ENCODE data around the gene NEURL1B.

The NEURL1B gene

DNA sequence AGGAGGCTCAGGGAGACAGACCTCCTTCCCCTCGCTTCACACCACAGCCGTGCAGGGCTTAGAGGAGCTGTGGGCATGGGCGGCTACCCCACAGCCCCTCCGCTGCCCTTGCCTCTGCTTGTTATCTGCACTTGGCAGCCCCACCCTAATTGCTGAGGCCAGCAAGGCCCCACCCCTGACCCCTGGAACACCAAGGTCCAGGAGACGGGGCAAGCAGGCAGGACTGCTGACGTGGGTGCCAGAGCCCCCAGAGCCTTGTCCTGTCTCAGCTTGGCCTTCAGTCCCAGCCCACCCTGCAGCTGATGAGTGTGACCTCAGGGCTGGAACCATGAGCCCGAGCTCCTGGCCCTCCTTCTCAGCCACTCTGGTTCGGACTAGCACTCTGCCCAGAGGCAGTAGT, 29.1 kb upstream of the NEURL1B start:
- no peak for DNase-seq

DNA sequence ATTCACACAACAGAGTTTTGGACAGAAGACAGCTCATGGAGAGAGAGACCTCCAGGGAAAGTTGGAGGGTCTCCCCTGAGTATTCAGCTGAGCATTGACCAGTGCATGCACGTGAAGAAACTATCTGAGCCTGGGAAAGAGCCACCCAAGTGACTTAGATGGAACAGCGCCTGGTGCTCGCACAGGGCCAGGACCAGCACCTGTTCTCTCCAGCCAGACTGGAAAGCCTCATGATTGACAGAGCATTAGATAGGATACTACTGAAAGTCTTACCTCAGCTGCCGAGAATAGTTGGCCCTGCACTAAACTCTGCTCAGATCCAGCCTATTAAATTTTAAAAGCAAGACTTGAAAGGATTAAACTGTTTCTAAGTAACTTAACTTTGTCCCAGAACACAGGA, 28.3 kb upstream of the NEURL1B start:
- no peak for DNase-seq

DNA sequence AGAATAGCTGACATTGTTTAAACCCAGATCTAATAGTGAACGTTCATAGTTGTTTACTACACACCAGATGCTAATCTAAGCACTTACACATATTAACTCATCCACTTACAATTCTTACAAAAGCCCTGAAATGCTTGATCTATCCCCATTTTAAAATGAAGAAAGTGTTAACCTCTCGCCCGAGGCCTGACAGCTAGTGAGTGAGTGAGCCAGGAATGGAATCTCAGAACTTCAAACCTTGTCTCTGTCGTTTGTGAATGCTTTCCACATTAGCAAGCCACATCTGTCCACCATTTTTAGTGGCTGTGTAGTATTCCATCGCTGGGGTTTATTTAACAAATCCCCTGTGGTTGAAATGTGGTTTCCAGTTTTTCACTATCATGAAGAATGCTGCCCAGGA, 24.9 kb upstream of the NEURL1B start:
- DNase-seq: no peak

DNA sequence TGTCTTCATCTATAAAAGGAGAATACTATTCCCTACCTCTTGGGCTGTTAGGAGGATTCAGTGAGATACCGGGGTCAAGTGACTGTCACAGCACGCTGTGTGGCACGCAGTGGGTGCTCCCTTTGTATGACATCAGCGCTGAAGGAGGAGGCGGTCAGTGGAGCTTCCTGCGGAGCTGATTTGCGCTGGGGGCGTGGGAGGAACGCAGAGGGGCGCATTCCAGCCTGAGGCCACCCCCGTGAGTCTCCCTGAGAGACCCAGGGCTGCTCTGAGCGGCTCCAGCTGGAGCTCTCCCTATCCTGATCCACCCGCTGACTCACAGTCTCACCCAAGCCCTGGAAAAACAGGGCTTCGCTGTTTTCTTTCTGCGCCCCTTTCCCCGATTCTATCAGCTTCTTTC, 24.3 kb upstream of the NEURL1B start:
- no peak for DNase-seq

- DNase-seq: no peak
Measured at GRCh38 chr5:172617817-172618216, 23.2 kb upstream of the NEURL1B start.

DNA sequence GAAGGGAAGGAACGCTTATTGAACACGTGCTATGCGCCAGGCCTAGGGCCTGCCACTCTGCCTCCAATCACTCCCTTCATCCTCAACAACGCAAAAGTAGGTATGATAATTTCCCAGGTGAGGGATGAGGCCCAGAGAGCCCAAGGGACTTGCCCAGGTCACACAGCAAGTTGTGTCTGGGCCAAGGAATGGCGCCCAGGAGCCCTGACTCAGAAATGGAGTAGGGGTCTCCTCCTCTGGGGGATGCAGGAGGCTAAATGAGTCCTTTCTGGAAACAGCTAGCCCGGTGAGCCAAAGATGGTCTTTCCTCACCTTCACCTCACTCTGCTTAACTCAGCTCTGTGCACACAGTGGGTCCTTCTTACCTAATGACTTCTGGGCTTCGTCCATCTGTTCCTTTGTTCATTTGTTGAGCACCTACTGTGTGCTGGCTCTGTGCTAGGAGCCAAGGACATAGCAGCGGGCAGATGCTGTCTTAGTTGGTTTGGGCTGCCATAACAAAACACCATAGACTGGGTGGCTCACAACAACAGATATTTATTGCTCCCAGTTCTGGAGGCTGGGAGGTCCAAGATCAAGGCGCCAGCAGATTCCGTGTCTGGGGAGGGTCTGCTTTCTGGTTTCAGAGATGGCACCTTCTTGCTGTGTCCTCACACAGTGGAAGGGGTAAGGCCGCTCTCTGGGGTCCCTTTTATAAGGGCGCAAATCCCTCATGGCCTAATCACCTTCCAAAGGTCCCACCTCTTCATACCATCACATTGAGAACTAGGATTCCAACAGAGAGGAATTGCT, 22.3 kb upstream of the NEURL1B start:
- DNase-seq: no peak

DNA sequence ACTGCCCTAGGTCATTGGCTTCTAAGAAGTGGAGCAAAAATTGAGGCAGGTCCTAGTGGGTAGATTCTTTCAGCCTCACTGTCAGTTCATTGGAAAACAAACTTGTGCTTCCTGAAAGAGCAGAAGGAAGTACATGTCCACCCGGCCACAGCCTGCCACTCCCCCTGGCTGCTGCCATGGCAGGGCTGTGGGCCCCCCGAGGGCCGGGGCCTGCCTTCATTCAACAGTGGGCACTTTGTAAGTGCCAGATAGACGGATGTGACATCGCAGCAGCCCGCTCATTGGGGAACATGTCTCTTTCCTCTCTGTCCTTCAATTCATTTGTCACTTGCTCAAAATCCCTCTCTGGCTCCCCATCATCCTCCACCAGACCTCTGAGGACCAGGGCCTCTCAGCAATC, 20.6 kb upstream of the NEURL1B start:
- DNase-seq: no peak

- DNase-seq: no peak
Measured at GRCh38 chr5:172622091-172623046, 18.7 kb upstream of the NEURL1B start.

DNA sequence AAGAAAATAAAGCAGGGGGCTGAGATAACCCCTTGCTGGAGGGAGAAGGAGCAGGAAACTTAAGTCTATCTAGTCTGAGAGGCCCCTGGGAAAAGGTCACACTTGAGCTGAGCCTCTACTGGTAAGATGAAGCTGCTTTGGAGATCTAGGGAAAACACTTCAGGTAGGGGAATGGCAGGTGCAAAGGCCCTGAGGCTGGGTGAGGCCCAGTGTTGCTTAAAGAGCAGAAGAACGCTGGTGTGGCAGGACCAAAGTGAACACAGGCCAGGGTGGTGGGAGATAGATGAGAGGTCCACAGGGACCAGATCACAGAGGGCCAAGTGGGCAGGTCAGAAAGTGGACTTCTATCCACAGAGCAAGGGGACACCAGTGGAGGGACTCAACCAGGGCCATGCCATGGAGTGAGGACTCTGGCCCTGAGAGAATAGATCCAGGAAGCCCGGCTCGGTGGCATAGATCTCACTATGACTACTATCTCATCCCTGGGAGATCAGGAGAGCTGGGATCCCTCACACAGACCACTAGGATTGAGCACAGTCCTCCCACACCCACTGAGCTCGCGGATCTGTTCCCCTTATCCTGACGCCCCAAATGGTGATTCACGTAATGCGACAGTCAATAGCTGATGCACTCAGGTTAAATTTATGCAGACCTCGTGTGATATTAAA, 17.6 kb upstream of the NEURL1B start:
- DNase-seq: no peak

DNA sequence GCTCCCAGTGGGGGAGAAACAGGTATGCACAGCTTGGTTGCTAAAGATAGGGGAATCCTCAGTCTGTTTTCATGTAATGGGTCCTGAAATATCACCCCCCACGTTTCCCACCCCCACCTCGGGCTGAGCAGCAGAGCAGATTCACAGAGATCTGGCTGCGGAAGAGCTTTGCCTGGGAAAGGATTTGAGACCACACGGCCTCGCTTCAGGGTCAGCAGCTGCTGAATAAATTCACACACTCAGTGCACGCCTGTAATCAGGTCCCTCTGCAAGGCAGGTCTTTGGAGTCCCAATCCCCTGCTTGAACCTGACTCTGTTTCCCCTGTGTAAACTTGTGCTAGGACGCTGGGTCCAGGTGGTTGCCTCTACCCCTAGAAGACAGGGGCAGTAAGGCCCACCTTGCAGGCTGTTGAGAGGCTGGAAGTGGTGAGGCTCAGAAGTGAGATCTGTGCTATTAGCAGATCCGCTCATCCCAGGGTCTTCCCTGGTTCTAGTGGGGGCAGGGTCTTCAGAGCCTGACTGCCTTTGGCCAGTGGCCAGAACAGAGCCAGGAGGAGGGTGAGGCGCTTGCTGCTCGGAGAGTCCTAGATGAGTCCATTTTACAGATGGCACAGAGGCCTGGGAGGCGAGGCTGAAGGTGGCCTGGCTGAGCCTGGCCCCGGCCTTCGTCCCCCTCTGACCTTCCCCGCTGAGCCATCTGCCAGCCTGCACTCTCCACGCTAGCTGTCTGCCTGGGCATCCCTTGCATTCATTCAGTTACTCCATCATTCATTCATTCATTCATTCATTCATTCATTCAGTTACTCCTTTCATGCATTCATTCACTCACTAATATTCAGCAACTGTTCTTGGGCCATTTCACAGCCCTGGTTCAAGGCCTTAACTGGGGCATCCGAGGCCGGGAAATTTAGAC, 16.7 kb upstream of the NEURL1B start:
- DNase-seq: no peak

DNA sequence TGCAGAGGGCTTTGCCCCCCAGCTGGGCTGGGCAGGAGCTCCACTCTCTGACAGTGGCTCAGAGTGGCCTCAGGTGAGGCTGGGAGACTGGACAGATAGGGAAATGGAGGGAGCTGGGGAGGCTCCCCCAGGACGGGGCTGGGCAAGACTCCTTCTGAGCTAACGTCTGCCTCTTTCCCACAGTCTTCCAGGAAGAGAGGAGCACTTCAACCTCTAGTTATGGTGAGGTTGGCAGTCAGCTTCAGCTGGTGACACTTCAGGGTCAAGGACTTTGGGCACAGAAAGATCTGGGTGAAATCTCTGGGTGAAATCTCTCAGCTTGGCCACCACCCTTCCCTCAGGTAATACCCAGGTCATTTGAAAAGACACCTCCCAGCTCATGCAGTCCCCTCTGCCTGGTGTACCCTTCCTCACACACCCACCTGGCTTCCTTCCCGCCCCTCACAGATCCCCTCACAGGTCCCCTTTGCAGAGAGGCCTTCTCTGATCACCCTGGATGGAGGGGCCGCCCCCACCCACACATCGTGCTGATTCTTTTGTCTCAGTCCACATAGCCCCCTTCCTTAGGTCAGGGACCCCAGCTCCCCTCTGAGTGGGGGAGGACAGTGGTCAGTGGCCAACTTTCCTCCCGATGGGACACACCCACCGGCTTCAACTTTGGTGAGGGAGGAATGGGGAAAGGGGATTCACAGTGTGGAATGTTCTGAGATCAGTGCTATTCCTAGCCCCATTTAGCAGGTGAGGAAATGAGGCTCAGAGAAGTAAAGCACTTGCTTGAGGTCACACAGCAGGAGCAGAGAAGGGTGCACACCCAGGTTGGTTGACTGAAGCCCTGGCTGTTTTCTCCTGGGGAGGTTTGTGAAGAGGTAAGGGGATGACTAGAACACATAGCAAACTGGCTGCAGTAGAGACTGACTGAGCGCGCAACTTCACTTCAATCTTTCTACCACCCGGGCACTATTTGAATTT, 15.8 kb upstream of the NEURL1B start:
- DNase-seq: no peak

DNA sequence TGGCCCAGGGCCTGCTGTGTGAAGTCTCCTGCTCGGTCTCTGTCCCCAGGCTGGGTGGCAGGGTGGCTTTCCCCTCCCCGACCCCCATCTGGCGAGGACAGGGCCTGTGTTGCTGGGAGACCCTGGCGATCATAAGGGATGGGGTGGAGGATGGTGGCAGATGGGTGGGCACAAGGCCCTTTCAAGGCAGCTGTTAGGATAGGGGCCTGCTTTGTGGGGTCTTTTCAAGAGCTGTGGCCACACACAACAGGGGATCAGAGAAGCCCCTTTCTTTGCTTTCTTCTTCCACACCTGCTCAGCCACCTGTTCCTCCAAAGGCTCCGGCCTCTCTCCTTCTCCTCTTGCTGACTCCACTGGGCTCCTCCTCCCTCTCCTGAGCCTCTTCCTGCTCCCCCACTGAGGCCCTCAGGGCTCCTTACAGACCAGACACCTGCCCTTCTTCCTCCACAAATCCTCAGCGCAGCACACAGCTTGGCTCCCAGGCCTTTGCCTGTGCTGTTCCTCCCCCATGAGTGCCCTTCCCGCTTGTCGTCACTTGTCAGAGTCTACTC, 15.0 kb upstream of the NEURL1B start:
- DNase-seq: no peak

GRCh38 chr5:172630082-172630481, 11.0 kb upstream of the NEURL1B start:
- no peak for DNase-seq

DNA sequence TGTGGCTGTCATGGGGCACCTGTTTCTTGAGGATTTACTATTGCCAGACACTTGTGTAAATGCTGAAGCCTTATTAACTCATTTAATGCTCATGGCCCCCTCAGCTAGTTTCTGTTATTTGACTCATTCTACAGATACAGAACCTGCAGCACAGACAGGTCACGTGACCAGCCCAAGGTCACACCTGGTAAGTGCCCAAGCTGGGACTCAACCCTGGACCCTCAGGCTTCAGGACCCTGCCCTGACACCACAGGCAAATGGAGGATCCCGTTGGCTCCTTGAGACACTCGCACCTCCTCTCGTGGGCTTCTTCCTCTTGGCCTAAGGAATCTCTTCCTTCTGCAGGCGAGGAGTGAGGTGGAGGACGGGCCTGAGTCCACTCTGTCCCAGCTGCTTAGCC, 10.6 kb upstream of the NEURL1B start:
- DNase-seq: no peak

DNA sequence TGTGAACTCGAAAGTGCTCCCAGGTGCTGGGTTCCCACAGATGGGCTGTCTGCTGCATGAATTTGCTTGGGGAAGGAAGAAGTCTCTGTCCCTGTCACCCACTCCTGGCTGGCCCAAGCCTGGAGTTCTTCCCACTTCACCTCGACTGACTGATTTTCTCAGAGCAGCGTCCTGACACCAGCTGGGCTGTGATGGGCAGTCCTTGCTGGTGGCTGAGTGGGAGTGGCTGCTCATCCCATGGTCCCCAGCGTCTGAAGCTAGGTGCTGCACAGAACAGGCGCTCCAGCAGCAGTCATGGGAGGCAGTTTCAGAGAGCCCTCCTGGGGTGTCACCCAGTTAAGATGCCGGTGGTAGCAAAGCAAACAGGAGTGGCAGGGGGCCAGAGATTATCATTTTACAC, 10.1 kb upstream of the NEURL1B start:
- no peak for DNase-seq

DNA sequence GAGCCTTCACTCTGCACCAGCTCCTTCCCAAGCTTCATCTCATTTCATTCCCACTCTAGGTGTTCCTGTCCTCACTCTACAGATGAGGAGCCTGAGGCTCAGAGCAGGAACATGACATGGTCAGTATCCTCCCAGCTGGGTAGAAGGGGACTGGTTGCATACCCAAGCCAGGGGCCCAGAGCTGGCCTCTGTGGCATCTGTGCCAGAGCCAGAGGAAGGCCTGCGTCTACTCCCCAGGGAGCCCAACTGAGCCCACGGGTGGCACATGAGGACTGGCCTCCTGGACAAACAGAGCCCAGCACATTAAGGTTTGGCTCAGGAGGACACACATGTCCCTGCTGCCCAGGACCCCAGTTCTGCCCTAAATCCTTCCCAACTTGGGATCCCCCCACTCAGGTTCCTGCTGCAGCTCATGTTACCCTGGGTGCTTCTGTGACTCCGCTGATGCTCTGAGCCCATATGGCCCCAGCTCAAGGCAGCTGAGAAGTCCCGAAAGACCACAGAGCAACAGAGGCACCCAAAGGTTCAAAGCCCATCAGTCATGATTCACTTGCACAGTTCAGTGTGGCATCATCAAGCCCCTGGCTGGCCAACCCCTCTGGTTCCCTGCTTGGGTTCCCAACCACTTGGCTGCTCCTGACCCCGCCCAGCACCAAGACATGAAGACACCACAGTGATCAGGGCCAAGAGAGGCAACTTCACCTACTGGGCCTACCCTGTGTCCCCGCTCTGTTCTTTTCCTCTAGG, 8.5 kb upstream of the NEURL1B start:
- DNase-seq: no peak

- DNase-seq: no peak
Measured at GRCh38 chr5:172633403-172633970, 7.6 kb upstream of the NEURL1B start.

- DNase-seq: no peak
Measured at GRCh38 chr5:172634106-172634899, 6.8 kb upstream of the NEURL1B start.

- no peak for DNase-seq
Measured at GRCh38 chr5:172635038-172635437, 6.0 kb upstream of the NEURL1B start.
